T-helper 9 cell (primary cell): ENCODE data around the gene EIF4ENIF1.
A peak's percentile ranks its signal among the peaks of the same experiment; 100 is the strongest.
"Not testable (repeated sequence)": the region's sequence is repeated elsewhere in the genome, so short reads cannot be mapped to it uniquely, and the experiment has no call there.

Source experiments
- DNase-seq: peaks from one replicate; pipeline ENCODE4 v3.0.0-alpha.2; 2020

EIF4ENIF1 gene

DNA sequence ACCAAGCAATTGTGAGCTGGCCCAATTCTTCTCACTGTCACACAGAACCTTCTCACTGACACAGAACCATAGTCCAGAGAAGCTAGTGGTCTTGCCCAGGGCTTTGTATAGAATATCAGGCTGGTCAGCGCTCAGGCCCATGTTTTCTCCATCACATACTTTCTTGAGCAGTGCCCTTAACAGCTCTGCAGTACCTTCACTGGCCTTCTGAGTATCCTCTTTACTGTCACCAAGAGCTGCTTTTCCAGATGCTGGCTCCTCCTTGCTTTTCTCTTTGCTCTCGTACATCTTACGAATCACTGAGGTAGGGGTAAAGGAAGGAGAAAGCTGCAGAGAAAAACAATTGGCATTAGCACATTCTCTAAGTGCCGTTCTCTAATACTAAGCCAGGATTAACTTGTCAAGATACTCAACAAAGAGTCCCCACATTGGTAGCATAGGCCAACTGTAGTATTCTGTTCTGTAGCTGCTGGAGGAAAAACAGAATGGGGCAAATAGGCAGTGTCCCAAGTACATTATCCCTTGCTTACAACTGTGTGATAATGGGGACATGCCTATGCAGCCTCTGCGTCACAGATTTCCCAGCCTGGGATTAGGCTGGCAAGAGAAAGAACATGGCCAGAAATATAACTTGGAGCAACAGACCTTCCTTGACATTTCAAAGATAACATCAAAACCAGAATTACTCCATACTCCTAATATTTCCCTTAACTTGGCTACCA, 46.7 kb downstream of the EIF4ENIF1 start:
- DNase-seq, result no peak

GRCh38 chr22:31441652-31442051, 48.0 kb downstream of the EIF4ENIF1 start:
- no peak for DNase-seq

- DNase-seq, result no peak
Measured at GRCh38 chr22:31440681-31441080, 49.0 kb downstream of the EIF4ENIF1 start.

- no peak for DNase-seq
Measured at GRCh38 chr22:31439808-31440207, 49.8 kb downstream of the EIF4ENIF1 start.

GRCh38 chr22:31436132-31436531, 53.5 kb downstream of the EIF4ENIF1 start:
- no peak for DNase-seq

- DNase-seq, result no peak
Measured at GRCh38 chr22:31431950-31432349, 57.7 kb downstream of the EIF4ENIF1 start.

- no peak for DNase-seq
Measured at GRCh38 chr22:31425331-31426050, 64.2 kb downstream of the EIF4ENIF1 start.

- DNase-seq, result not testable (repeated sequence)
Measured at GRCh38 chr22:31402350-31402749, 87.3 kb downstream of the EIF4ENIF1 start.

- DNase-seq, result no peak
Measured at GRCh38 chr22:31400023-31400397, 89.6 kb downstream of the EIF4ENIF1 start.

GRCh38 chr22:31399211-31400022, 90.2 kb downstream of the EIF4ENIF1 start, which contains the start of gene DRG1:
Gene DRG1 (plus strand): TSS chr22:31399604. CDS start chr22:31399684, 80 bp downstream.
- DNase-seq, result peak; percentile 93

DNA sequence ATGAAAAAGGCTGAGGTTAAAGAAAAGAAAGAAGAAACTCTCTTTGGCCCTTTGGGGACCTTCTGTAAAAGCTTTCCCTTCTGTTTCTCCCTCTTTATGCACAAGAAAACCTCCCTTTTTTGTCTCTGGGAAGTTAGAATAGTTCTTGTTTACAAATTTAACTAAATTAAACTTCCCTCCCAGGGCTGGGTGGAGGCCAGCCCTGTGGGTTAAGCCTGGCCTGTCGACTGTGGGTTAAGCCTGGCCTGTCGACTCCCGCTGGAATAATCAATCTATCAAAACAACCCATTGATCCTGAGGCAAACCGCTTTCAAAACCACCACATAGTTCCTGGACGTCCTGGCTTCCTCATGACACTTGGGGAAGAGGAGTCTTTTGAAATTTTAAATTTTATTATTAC, 91.4 kb downstream of the EIF4ENIF1 start:
- DNase-seq, result no peak

GRCh38 chr22:31394326-31394725, 95.3 kb downstream of the EIF4ENIF1 start:
- DNase-seq, result no peak

DNA sequence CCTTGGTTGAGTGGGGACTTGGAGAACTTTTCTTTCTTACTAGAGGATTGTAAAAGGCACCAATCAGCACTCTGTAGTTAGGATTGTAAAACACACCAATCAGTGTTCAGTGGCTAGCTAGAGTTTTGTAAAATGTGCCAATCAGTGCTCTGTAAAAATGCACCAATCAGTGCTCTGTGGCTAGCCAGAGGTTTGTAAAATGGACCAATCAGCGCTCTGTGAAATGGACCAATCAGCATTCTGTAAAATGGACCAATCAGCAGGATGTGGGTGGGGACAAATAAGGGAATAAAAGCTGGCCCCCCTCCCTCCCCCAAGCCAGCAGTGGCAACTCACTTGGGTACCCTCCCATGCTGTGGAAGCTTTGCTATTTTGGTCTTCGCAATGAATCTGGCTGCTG, 95.7 kb downstream of the EIF4ENIF1 start:
- no peak for DNase-seq
